Dermis blood vessel endothelial cell (primary cell): ENCODE data around the gene TSPY4. TPM values are rescaled to one million over a fixed set of nuclear protein-coding genes. Genes with fewer than 3 reads are reported as not detected.
"Not testable (repeated sequence)": the region's sequence is repeated elsewhere in the genome, so short reads cannot be mapped to it uniquely, and the experiment has no call there.

Experiments used
- DNase-seq: peaks from one replicate; pipeline ENCODE4 v3.0.0; 2010
- total RNA-seq: library from RNA; depleted of rRNA; stranded (reverse); fragments of >200 nt; gene quantifications from 2 replicates; pipeline ENCODE4 v1.2.3, GENCODE V29; 2014

The TSPY4 gene, protein sequence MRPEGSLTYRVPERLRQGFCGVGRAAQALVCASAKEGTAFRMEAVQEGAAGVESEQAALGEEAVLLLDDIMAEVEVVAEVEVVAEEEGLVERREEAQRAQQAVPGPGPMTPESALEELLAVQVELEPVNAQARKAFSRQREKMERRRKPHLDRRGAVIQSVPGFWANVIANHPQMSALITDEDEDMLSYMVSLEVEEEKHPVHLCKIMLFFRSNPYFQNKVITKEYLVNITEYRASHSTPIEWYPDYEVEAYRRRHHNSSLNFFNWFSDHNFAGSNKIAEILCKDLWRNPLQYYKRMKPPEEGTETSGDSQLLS
- not detected in 2 replicates for total RNA-seq

DNA sequence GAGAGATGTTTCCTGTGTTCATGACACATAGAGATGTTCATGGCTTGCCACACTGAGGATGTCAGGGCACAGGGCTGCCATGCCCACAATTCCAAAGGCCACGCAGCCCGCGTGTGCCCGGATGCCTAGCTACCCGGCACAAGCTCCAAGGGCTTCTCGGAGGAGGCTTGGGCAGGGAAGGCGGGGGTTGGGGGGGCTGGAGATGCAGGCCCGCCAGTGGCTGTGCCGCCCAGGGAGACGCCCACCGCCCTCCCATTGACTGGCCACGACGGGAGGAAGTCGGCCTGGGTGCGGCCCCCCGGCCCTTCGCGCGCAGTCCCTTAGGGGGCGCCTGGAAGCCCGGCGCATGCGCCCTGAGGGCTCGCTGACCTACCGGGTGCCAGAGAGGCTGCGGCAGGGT, at the start of gene TSPY4:
Gene TSPY4 (plus strand): TSS at position 301 of the 400 bp plus-strand sequence. CDS start 46 bp downstream, at position 347.
- not testable (repeated sequence) for DNase-seq

GRCh38 chrY:9320996-9321395, 16.3 kb upstream of the TSPY4 start:
- no peak for DNase-seq

- not testable (repeated sequence) for DNase-seq
These were observed 20.2 kb downstream of the TSPY4 start, which contains the start of gene TSPY8 for GRCh38 chrY:9357497-9357896. TSS of gene TSPY8 (plus strand) at chrY:9357797. CDS start at chrY:9357843, 46 bp downstream.

Other genes starting within 250 kb of the TSPY4 start
- not detected in 2 replicates for gene TSPY8, start 20.3 kb downstream of the TSPY4 start, total RNA-seq
- gene TSPY3, start 61.0 kb downstream of the TSPY4 start, total RNA-seq, result not detected in 2 replicates
- not detected in 2 replicates for gene TSPY1, start 129.5 kb downstream of the TSPY4 start, total RNA-seq
- gene TSPY9, start 149.8 kb downstream of the TSPY4 start, total RNA-seq, result not detected in 2 replicates
- gene TSPY10, start 190.4 kb downstream of the TSPY4 start, total RNA-seq, result not detected in 2 replicates